Stimulated activated effector memory CD8-positive, alpha-beta T cell treated with anti-CD3 and anti-CD28 coated beads, Interleukin-12 subunit alpha, Interleukin-12 subunit beta, amount 100 ng/mL, for 72 hours (primary cell): ENCODE measurements around the gene ATP11C.

Experiments
- ATAC-seq: fragments of 150-1000 bp; cut with Tn5 transposase; 2 replicates; pipeline ENCODE4 v1.10.0; 2021
- DNase-seq, 2 donors: peaks; one replicate each; pipeline ENCODE4 v3.0.0; 2021 to 2022; ENCODE audit warnings: low spot score in 2 of 2
- H3K27ac Mint-ChIP-seq: one replicate; pipeline ENCODE4 v1.8.0; 2022; ENCODE audit warnings: mild to moderate bottlenecking, mixed read lengths
- H3K36me3 Mint-ChIP-seq: one replicate; pipeline ENCODE4 v1.8.0; 2022; ENCODE audit warnings: mild to moderate bottlenecking, mixed read lengths
- H3K4me1 Mint-ChIP-seq: one replicate; pipeline ENCODE4 v1.8.0; 2022; ENCODE audit warnings: mixed read lengths
- H3K4me3 Mint-ChIP-seq: one replicate; pipeline ENCODE4 v1.8.0; 2022; ENCODE audit warnings: mild to moderate bottlenecking, mixed read lengths
- H3K9me3 Mint-ChIP-seq: one replicate; pipeline ENCODE4 v1.8.0; 2022; ENCODE audit warnings: mixed read lengths

ATP11C gene

DNA sequence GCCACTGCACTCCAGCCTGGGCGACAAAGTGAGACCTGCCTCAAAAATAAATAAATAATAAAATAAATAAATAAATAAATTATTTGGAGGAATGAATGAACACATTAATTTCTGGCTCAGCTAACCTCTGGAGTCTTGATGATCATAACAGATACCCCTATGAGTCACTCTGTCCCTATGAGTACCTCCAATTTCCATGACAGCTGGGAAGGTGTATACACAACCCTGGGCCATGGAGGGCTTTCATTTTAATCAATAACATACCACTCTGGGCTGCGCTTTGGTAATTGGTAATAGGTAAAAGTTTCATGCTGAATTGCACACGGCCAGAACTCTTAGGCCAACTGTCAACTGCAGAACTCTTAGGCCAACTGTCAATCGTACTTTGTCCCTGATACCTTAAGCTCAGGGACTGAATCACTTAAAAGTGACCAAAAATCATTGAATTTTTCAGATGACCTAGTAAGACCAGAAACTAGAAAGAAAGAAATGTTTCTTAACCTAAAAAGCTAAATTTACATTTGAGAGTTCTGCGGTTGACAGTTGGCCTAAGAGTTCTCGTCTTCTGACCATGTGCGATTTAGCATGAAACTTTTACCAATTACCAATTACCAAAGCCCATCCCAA, 112.4 kb downstream of the ATP11C start:
- DNase-seq: no peak
- peaks cover 10% of the 10 kb centered on the region for H3K36me3 Mint-ChIP-seq
- H3K4me1 Mint-ChIP-seq: no peaks in the 10 kb centered on the region
- H3K4me3 Mint-ChIP-seq: no peak overlapping the region
- H3K9me3 Mint-ChIP-seq: no peaks in the 10 kb centered on the region
- no peak overlapping the region for H3K27ac Mint-ChIP-seq
- no peak for ATAC-seq

DNA sequence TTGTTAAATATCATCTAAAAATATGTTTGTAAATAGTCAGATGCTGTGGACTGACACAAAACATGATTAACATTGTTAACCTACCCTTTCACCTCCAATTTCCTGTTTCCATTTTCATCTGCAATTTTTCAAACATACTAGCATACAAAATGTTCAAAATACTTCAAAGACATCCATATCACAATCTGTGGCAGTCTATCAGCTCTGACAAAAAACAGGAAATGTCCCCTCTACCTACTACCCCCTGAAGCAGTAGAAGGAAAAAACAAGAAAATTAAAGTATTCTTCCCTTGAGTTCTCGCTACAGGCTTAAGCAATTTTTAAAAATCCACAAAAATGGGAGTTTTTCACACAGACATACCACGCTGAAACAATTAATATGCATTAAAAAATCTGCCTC, 116.6 kb downstream of the ATP11C start:
- ATAC-seq: no peak
- Mint-ChIP-seq H3K36me3 (peaks cover 11% of the 10 kb centered on the region), H3K27ac (peak overlapping the region; percentile 18), H3K9me3 (no peaks in the 10 kb centered on the region), H3K4me1 (no peaks in the 10 kb centered on the region), H3K4me3 (no peak overlapping the region)
- DNase-seq: no peak

DNA sequence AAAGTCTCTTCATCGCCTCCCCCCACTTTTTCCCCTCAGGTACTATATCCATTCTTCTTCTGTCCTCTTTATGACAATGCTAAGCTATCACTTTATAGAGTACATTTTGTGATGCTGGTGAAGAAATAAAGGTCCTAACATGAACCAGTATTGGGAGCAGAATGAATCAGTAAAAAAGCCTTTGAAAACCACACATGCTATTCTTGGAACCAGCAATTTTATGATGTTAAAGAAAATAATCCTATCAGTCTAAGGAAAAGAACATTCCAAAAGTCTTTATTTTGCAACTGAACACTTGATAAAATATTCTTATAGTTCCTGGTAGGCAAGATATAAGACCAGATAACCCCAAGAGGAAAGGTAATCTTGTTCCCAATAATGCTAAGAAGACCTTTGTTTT, 117.1 kb downstream of the ATP11C start:
- no peak for DNase-seq
- peaks cover 15% of the 10 kb centered on the region for H3K36me3 Mint-ChIP-seq
- ATAC-seq: no peak
- H3K4me3 Mint-ChIP-seq: no peak overlapping the region
- peak overlapping the region; percentile 18 for H3K27ac Mint-ChIP-seq
- H3K9me3 Mint-ChIP-seq: no peaks in the 10 kb centered on the region
- no peaks in the 10 kb centered on the region for H3K4me1 Mint-ChIP-seq

DNA sequence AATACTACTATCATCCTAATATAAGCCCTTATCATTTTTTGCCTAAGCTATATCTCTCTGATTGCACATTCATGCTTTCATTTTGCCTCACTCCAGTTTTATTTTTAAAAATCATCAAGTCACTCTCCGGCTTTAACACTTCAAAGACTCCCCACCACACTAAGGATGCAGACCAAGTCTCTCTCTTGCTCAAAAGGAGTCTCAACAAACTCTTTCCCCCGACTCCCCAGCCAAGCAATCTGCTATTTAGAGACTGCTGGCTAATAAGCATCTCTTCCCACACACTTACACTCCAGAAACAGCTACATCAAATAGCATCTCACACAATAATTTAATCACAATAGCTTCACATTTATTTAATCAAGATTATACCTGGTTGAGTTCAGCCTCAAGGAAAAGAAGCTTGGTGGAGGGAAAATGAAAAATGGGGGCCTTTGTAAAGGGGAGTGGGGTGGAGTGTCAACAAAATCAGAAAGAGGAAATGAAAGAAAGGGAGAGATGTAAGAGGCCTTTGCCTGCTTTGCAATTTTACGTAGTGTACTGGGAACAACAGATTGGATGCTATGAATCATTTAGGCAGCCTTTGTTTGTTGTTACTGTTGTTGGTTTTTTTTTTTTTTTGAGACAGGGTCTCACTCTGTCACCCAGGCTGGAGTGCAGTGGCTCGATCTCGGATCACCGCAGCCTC, 120.8 kb downstream of the ATP11C start:
- H3K4me3 Mint-ChIP-seq: no peak overlapping the region
- DNase-seq: no peak
- H3K4me1 Mint-ChIP-seq: no peaks in the 10 kb centered on the region
- no peak for ATAC-seq
- H3K9me3 Mint-ChIP-seq: no peaks in the 10 kb centered on the region
- peak overlapping the region; percentile 4 for H3K27ac Mint-ChIP-seq
- H3K36me3 Mint-ChIP-seq: peaks cover 18% of the 10 kb centered on the region

DNA sequence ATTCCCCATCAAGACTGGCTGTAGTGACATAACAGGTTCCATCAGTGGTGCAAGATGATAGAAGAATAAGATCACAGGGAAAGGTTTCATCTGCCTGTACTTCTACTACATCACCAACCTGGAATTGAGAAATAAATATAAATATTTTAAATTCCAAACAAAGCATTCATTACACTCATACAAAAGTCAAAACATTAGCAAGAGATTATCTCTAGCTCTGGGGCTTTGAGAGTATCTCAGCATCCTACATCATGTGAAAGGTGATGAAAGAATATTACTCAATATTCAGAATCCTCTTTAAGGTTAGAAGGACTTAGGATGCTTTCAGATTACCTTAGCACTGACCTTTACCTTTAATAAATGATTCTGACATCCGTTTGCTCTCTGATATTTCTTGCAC, 128.4 kb downstream of the ATP11C start:
- peaks cover 5% of the 10 kb centered on the region for H3K4me1 Mint-ChIP-seq
- H3K9me3 Mint-ChIP-seq: no peaks in the 10 kb centered on the region
- ATAC-seq (no peak), DNase-seq (no peak)
- no peak overlapping the region for H3K27ac Mint-ChIP-seq
- H3K36me3 Mint-ChIP-seq: peaks cover 47% of the 10 kb centered on the region
- H3K4me3 Mint-ChIP-seq: no peak overlapping the region

DNA sequence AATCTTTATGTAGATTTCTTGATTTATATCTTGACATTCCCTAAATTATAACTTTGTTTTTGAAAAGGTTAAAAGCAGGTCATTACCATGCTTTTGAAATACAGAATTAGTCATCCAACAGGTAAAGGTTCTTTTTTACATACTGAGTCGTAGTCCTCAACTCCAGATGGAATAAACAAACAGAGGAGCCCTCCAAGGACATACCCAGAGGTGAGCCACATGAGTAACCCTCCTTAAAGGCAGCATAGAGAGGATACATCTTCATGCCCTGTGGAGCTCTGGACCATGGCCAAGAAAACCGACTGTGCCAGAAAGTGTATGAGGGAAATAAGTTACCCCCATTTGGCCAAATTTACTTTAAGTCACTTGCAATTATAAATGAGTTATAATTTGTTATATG, 129.6 kb downstream of the ATP11C start:
- no peaks in the 10 kb centered on the region for H3K9me3 Mint-ChIP-seq
- H3K4me3 Mint-ChIP-seq: no peak overlapping the region
- ATAC-seq (no peak), DNase-seq (no peak)
- H3K36me3 Mint-ChIP-seq: peaks cover 51% of the 10 kb centered on the region
- no peak overlapping the region for H3K27ac Mint-ChIP-seq
- peaks cover 5% of the 10 kb centered on the region for H3K4me1 Mint-ChIP-seq

DNA sequence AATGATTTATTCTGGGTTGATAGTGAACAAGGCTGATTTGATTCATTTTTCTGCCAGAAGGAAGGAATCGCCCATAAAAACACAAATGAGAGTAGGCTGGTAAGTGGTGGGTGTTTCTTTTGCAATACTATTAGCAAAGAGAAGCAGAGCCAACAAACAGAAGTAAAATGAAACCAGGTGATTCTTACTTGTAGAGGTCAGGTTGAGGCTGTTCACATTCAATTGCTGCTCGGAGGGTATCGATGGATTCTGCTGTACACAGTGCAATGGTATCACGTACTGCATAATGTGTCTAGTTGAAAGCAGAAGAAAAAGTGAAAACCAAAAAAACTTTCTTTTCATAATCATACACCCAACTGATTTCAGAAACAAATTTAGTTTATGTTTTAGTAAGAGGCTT, 130.8 kb downstream of the ATP11C start:
- ATAC-seq (no peak), DNase-seq (no peak)
- H3K4me3 Mint-ChIP-seq: no peak overlapping the region
- no peak overlapping the region for H3K27ac Mint-ChIP-seq
- no peaks in the 10 kb centered on the region for H3K9me3 Mint-ChIP-seq
- peaks cover 51% of the 10 kb centered on the region for H3K36me3 Mint-ChIP-seq
- peaks cover 5% of the 10 kb centered on the region for H3K4me1 Mint-ChIP-seq

DNA sequence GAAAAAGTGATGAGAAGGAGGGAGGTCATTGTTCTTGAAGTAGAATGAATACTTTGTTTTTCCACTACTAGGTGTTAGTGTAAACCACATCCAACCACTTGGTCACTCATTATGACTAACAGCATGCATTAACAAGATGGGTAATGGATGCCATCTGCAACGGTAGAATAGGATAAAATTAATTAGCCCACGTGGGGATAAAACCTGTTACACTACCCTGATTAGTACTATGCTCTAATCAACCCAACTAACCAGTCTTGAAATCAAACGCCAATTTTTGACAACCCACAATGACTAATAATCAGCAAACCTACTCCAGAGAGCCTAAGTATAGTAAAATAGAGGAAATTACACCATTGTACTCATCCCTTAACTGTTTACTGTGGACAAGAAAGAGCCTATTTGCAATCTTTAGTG, 131.4 kb downstream of the ATP11C start:
- Mint-ChIP-seq H3K36me3 (peaks cover 51% of the 10 kb centered on the region), H3K4me3 (no peak overlapping the region), H3K4me1 (peaks cover 5% of the 10 kb centered on the region), H3K9me3 (no peaks in the 10 kb centered on the region), H3K27ac (no peak overlapping the region)
- ATAC-seq: peak; percentile 62
- no peak for DNase-seq

DNA sequence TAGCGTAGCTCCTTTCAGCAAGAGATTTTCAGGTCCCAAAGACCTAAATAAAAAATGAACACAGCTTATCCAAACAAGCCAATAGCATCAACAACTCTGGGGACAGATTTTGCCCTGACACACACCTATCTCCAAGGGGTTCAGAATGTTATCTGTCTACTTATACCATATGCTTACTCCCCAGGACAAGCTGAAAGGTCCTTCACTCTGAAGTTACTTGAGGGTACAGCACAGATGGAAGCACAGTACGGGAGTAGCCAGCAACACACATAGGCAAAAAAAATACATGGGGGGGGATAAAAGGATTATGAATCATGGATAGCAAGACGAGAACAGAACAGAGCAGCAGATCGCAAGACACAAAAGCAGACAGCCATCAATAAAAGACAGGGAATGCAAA, 134.2 kb downstream of the ATP11C start:
- no peak for DNase-seq

DNA sequence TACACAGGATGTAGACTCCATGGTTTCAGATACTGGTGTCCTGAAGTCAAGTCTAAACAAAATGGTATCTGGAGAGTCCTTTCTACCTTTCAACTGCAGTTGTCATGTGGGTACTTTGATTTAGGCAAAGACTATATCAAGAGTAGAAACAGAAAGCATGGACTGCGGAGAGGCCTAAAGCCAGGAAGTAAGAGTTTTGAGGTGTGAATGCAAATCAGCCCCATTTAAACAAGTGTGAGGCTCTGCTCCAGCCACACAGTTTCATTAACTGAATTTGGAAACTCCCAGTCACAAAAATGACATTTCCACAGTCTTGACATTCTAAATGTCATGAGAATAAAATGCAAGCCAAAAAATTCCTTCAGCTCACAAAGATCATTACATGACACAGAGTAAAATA, 137.7 kb downstream of the ATP11C start:
- Mint-ChIP-seq H3K27ac (peak overlapping the region; percentile 3), H3K36me3 (peaks cover 17% of the 10 kb centered on the region), H3K4me1 (peaks cover 11% of the 10 kb centered on the region), H3K4me3 (no peak overlapping the region), H3K9me3 (no peaks in the 10 kb centered on the region)
- no peak for DNase-seq
- ATAC-seq: peak; percentile 61

More for the DNA sequence above, 134.2 kb downstream of the ATP11C start:
- ATAC-seq: no peak
- Mint-ChIP-seq H3K4me3 (no peak overlapping the region), H3K36me3 (peaks cover 46% of the 10 kb centered on the region), H3K9me3 (no peaks in the 10 kb centered on the region), H3K4me1 (peaks cover 16% of the 10 kb centered on the region), H3K27ac (no peak overlapping the region)

DNA sequence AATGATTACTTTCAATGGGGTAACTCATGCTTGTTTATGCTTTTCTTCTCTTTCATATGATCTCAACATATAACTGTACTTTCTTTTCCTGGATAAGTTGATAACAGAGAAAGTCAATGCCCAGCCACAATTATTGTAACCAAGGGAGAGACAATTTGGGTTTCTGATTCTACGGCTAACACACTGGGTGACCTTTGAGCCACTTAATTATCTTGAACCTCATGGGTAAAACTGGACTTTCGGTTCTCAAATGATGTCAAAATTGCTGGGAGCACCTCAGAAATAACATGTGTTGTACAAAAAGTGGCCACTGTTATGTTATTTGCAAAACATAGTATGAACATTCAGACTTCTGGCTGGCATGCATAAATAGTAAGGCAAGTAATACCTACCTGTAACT, 145.3 kb downstream of the ATP11C start:
- Mint-ChIP-seq H3K4me1 (no peaks in the 10 kb centered on the region), H3K36me3 (peaks cover 37% of the 10 kb centered on the region), H3K9me3 (no peaks in the 10 kb centered on the region), H3K4me3 (no peak overlapping the region), H3K27ac (no peak overlapping the region)
- DNase-seq (no peak), ATAC-seq (no peak)

DNA sequence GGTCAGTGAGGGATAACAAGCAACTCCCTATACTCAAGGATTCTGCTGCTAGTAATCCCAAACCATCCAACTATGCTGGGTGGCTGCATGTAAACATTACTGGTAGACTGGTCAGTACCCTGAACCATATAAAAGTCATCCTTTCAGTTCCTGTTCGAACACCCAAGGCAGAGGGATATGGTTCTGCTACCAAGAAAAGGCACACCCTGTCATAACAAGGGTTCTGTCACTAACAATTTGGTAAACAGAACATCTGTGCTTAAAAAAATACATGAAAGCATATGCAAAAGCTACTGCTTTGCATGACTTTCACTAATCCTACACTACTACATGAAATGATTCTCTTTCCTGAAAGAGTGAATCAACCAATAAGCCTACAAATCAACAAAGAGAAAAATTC, 148.0 kb downstream of the ATP11C start:
- Mint-ChIP-seq H3K4me1 (no peaks in the 10 kb centered on the region), H3K9me3 (no peaks in the 10 kb centered on the region), H3K27ac (no peak overlapping the region), H3K4me3 (no peak overlapping the region), H3K36me3 (peaks cover 48% of the 10 kb centered on the region)
- DNase-seq (no peak), ATAC-seq (no peak)

DNA sequence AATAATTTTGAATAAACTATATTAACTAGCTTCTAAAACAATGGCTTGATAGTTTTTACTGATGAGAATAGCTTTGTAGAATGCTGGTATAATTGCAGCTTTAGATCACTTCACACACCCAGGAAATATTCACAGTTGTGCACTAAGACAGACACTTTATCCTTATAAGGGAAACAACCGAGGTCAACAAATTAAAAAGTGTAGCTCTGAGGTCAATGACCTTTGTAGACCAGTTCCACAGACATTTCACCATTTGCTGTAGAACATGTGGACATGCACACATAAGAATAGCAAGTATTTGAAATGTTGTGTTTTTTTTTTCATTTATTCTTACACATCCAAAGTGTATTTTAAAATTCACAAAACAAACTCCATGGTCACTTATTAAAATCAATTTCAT, 148.9 kb downstream of the ATP11C start:
- no peaks in the 10 kb centered on the region for H3K9me3 Mint-ChIP-seq
- H3K4me1 Mint-ChIP-seq: no peaks in the 10 kb centered on the region
- ATAC-seq: no peak
- no peak overlapping the region for H3K27ac Mint-ChIP-seq
- H3K36me3 Mint-ChIP-seq: peaks cover 42% of the 10 kb centered on the region
- DNase-seq: no peak
- no peak overlapping the region for H3K4me3 Mint-ChIP-seq

DNA sequence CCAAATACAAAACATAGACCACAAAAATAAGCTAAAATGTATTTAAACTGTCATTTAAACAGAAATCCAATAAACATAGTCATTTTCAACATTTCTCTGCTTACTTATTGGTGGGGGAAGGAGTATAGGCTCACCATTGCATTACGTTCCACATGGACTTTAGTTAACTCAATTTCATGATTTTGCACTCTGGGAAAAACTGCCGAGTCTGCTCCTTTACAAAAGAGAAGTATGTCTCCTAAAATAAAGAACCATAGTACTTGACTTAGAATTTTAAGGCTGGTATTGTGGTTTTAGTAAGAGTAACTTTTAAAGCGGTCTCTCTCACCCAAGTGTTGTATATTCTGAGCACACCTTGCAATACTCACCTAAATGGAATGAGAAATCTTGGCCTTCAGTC, 149.8 kb downstream of the ATP11C start:
- Mint-ChIP-seq H3K9me3 (no peaks in the 10 kb centered on the region), H3K4me1 (no peaks in the 10 kb centered on the region), H3K36me3 (peaks cover 33% of the 10 kb centered on the region), H3K27ac (no peak overlapping the region), H3K4me3 (no peak overlapping the region)
- ATAC-seq (no peak), DNase-seq (no peak)

DNA sequence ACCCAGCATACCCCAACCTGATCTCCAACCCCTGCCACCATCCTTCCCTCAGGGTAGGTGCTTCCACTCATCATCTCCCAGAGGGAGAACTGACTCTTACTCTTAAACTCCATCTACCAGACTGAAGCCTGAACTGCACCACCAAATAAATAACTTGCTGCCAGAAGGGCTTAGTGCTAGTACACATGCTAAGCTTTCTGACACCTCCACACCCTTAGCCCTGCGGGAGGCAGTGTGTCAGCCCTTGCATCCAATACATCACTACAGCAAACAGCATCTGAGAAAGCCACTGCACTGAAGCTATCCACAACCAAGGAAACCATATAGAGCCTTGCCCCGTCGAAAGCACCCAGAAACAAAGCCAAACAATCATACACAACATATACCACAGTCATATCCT, 156.3 kb downstream of the ATP11C start:
- Mint-ChIP-seq H3K4me3 (no peak overlapping the region), H3K4me1 (no peaks in the 10 kb centered on the region), H3K9me3 (no peaks in the 10 kb centered on the region), H3K36me3 (peaks cover 13% of the 10 kb centered on the region), H3K27ac (peak overlapping the region; percentile 32)
- ATAC-seq (no peak), DNase-seq (no peak)

DNA sequence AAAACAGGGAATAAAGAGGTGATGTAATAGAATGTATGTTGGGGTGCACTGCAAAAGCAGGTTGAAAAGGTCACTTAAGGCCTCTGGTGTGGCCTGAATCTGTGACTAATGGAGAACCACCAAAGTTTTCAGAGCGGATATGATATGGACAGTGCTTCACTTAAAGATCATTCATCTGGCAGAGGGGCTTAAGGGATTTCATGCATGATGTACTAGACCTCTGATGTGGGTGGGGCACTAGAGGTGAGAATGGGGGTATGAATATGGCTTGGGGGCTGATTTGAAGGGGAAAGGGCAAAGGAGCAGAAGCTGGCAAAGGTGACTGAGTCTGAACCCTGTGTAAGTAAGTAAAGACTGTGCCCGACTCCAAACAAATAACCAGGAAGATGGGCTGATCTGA, 162.5 kb downstream of the ATP11C start:
- H3K27ac Mint-ChIP-seq: no peak overlapping the region
- peaks cover 17% of the 10 kb centered on the region for H3K36me3 Mint-ChIP-seq
- no peaks in the 10 kb centered on the region for H3K9me3 Mint-ChIP-seq
- ATAC-seq (no peak), DNase-seq (no peak)
- H3K4me1 Mint-ChIP-seq: peaks cover 5% of the 10 kb centered on the region
- no peak overlapping the region for H3K4me3 Mint-ChIP-seq
